ENCODE measurements around the gene EMP3. TPM values are rescaled to one million over a fixed set of nuclear protein-coding genes. Genes with fewer than 3 reads are reported as not detected.
A peak's percentile ranks its signal among the peaks of the same experiment; 100 is the strongest.

Gene EMP3
- total and polyA plus RNA-seq, 9 of the 15 experiments (the other 6 are each of a cell fraction or from before 2014, with no cell fraction given) = 123 to 386 (median 296) TPM

GRCh38 chr19:48287748-48288147, 37.6 kb upstream of the EMP3 start:
- Histone ChIP-seq H3K9ac (ENCODE audit: insufficient read depth in 1 of 2, low read depth in 2 of 2, low read length in 2 of 2) (no peak overlapping the region), H3K36me3 (ENCODE audit: control insufficient read depth, insufficient read depth, low read length) (no peaks in the 10 kb centered on the region), H3K27ac (ENCODE audit: extremely low read depth, low read depth, low read length) (no peak overlapping the region), H4K20me1 (replicated peaks; ENCODE audit: control insufficient read depth, insufficient read depth, low read length) (no peaks in the 10 kb centered on the region), H3K4me2 (ENCODE audit: insufficient read depth, low read length) (no peak overlapping the region), H3K79me2 (ENCODE audit: control insufficient read depth, insufficient read depth, low read length) (no peaks in the 10 kb centered on the region), H3K4me3 (no peak overlapping the region), H3K4me1 (replicated peaks in 1 of 2; ENCODE audit: control insufficient read depth in 2 of 2, insufficient read depth in 2 of 2, low read length in 2 of 2) (peaks cover 7 to 13% of the 10 kb centered on the region in 2 experiments; a peak in 4 of 5 replicates), H2AFZ (ENCODE audit: low read depth, low read length) (no peak overlapping the region), H3K9me1 (ENCODE audit: control insufficient read depth, insufficient read depth, low read length) (no peaks in the 10 kb centered on the region), H3K9me3 (replicated peaks; ENCODE audit: control insufficient read depth, insufficient read depth, low read depth, low read length) (peaks cover 6% of the 10 kb centered on the region), H3K27me3 (ENCODE audit: control insufficient read depth in 2 of 2, insufficient read depth in 2 of 2, low read length in 2 of 2) (peaks cover 0 to 10% of the 10 kb centered on the region in 2 experiments; a peak in 2 of 5 replicates)
- peak; percentile 79 for TF ChIP-seq ZKSCAN1 (IDR thresholded peaks at IDR 0.05; ENCODE audit: low read depth, low read length)
- TF ChIP-seq, protein P1, sequence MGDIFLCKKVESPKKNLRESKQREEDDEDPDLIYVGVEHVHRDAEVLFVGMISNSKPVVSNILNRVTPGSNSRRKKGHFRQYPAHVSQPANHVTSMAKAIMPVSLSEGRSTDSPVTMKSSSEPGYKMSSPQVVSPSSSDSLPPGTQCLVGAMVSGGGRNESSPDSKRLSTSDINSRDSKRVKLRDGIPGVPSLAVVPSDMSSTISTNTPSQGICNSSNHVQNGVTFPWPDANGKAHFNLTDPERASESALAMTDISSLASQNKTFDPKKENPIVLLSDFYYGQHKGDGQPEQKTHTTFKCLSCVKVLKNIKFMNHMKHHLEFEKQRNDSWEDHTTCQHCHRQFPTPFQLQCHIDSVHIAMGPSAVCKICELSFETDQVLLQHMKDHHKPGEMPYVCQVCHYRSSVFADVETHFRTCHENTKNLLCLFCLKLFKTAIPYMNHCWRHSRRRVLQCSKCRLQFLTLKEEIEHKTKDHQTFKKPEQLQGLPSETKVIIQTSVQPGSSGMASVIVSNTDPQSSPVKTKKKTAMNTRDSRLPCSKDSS (IDR thresholded peaks at IDR 0.05; ENCODE audit: low read depth, partially characterized antibody) = no peak
- in situ Hi-C loops (cut with MboI) (no loop called here), intact Hi-C loops (cut with micrococcal nuclease) (no loop called here)
- ATAC-seq (no peak), FAIRE-seq (no peak), DNase-seq (ENCODE audit: extremely low read depth in 1 of 4, low spot score in 3 of 4) (no peak)
- ChIA-PET CTCF (ENCODE audit: low intra/inter-chr PET ratio) (interaction anchor here (0.7 to 1.1 kb wide), 3 partner anchors 21 to 325 kb away, joined by 3 to 4 read pairs (median 3); no protein-coding TSS in a partner anchor), POLR2A (no interaction called here)
- BruUV-seq (replicated peaks) = no TSS peak
- WGBS (ENCODE audit: insufficient coverage, low coverage, missing lambda C conversion rate) = 21% methylated on average over 3 of the region's 3 CpGs

GRCh38 chr19:48290401-48290770, 35.0 kb upstream of the EMP3 start:
- peak overlapping the region in 1 of 2 experiments; percentile 65; a peak in 1 of 4 replicates for H3K9ac ChIP-seq (ENCODE audit: insufficient read depth in 1 of 2, low read depth in 2 of 2, low read length in 2 of 2)
- no peak overlapping the region for H3K4me3 ChIP-seq
- peak; percentile 48; the same call in 1 of the 3 replicates for ATAC-seq
- H3K36me3 ChIP-seq (ENCODE audit: control insufficient read depth, insufficient read depth, low read length) = no peaks in the 10 kb centered on the region
- peaks cover 0 to 10% of the 10 kb centered on the region in 2 experiments; a peak in 2 of 5 replicates for H3K27me3 ChIP-seq (ENCODE audit: control insufficient read depth in 2 of 2, insufficient read depth in 2 of 2, low read length in 2 of 2)
- in situ Hi-C loops (cut with MboI) (no loop called here), intact Hi-C loops (cut with micrococcal nuclease) (loop anchor here (10.0 kb wide), 1 partner anchor 186 kb away; no protein-coding TSS in a partner anchor)
- BruUV-seq (replicated peaks) = no TSS peak
- WGBS (ENCODE audit: insufficient coverage, low coverage, missing lambda C conversion rate) = 0% methylated on average over 4 of the region's 10 CpGs
- ChIA-PET POLR2A (no interaction called here), CTCF (ENCODE audit: low intra/inter-chr PET ratio) (interaction anchor here (0.6 to 3.3 kb wide), 4 partner anchors 23 to 327 kb away, joined by 4 to 26 read pairs (median 7); no protein-coding TSS in a partner anchor)
- H4K20me1 ChIP-seq (replicated peaks; ENCODE audit: control insufficient read depth, insufficient read depth, low read length) = no peaks in the 10 kb centered on the region
- no peak for FAIRE-seq
- no peaks in the 10 kb centered on the region for H3K79me2 ChIP-seq (ENCODE audit: control insufficient read depth, insufficient read depth, low read length)
- DNase-seq (ENCODE audit: extremely low read depth in 1 of 4, low spot score in 3 of 4) = peak in 2 of 4 experiments; percentile 57 to 61
- H2AFZ ChIP-seq (ENCODE audit: low read depth, low read length) = no peak overlapping the region; the same call in 1 of the 2 replicates
- peaks cover 7 to 13% of the 10 kb centered on the region in 2 experiments; a peak in 4 of 5 replicates for H3K4me1 ChIP-seq (replicated peaks in 1 of 2; ENCODE audit: control insufficient read depth in 2 of 2, insufficient read depth in 2 of 2, low read length in 2 of 2)
- no peaks in the 10 kb centered on the region for H3K9me1 ChIP-seq (ENCODE audit: control insufficient read depth, insufficient read depth, low read length)
- H3K27ac ChIP-seq (ENCODE audit: extremely low read depth, low read depth, low read length) = no peak overlapping the region
- 0 out of 2 replicates have a peak, but pooled peaks cover 1% of the 10 kb centered on the region for H3K9me3 ChIP-seq (replicated peaks; ENCODE audit: control insufficient read depth, insufficient read depth, low read depth, low read length)
- peak overlapping the region; percentile 83; the same call in 1 of the 2 replicates for H3K4me2 ChIP-seq (ENCODE audit: insufficient read depth, low read length)
- TF ChIP-seq, protein P2, sequence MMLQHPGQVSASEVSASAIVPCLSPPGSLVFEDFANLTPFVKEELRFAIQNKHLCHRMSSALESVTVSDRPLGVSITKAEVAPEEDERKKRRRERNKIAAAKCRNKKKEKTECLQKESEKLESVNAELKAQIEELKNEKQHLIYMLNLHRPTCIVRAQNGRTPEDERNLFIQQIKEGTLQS (IDR thresholded peaks at IDR 0.05) = peak; percentile 54; the same call in 1 of the 2 replicates
- TF ChIP-seq, protein P2 (CRISPR knock-in tag; conservative IDR thresholded peaks at IDR 0.05) = no peak
- TF ChIP-seq CXXC5 (CRISPR knock-in tag; IDR thresholded peaks at IDR 0.05) (no peak), ZNF140 (CRISPR knock-in tag; IDR thresholded peaks at IDR 0.05) (no peak), RFX5 (IDR thresholded peaks at IDR 0.05; ENCODE audit: low read depth, low read length) (no peak), FOXK1 (CRISPR knock-in tag; IDR thresholded peaks at IDR 0.05; ENCODE audit: borderline replicate concordance) (no peak), POU5F1 (IDR thresholded peaks at IDR 0.05; ENCODE audit: borderline replicate concordance, low read depth, low read length, partially characterized antibody) (no peak), JUND (IDR thresholded peaks at IDR 0.05; ENCODE audit: borderline replicate concordance, low read depth, low read length) (peak; percentile 80), JUND (tag; IDR thresholded peaks at IDR 0.05; ENCODE audit: borderline replicate concordance, low read depth, low read length) (peak; percentile 78; the same call in 1 of the 3 replicates)

Measured in K562 (cell line).